ENCODE measurements around the gene TAGLN. TPM values are rescaled to one million over a fixed set of nuclear protein-coding genes. Genes with fewer than 3 reads are reported as not detected.

TAGLN gene
- total and polyA plus RNA-seq, 2 donors (not counting 1 experiment from before 2014, with no cell fraction given) = 17.9 to 51.8 TPM

DNA sequence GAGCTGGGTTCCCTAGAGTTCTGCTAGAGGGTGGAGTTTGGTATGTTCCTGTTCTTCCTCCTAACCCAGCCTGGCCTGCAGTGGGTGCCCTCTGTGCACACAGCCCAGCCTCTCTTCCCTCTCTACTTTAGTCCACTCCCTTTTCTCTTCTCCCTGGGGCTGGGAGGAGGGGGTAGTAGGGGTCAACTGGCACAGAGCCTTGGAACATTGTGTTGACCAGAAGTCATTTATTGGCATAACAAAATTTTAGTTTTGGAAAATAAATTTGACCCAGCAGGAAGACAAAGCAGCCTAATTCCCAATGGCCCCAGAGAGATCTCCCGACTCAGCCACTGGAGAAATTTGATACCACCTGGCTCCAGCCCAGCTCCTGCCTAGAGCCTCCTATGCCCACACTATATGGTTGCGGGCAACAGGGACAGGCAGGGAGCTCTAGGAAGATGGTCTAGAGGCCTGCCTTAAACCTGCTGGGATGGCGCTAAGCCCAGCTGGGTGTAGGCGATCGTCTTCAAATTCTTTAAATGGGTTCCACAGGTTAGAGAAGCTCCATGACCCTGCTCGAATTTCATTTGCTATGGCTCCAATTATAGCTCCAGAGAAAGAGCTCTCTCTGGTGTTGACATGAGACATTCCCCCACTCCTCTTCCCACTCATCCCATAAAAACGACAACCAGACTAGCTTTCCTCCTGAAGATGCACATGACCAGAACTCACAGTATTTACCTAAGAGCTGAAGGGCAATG lies 22.8 kb downstream of the TAGLN start:
- DNase-seq (no peak), ATAC-seq (ENCODE audit: low read depth) (no peak)
- H3K4me1 Mint-ChIP-seq = peaks cover 9% of the 10 kb centered on the region
- Histone ChIP-seq H3K4me2 (replicated peaks; ENCODE audit: low read depth, low read length, poor library complexity, severe bottlenecking) (no peak overlapping the region), H3K4me1 (ENCODE audit: control insufficient read depth in 2 of 2, insufficient read depth in 2 of 2, low read length in 2 of 2) (peaks cover 0 to 6% of the 10 kb centered on the region in 2 donors), H3K9me3 (ENCODE audit: control extremely low read depth in 1 of 3, control insufficient read depth in 2 of 3, insufficient read depth in 1 of 3, low read length in 2 of 3) (no peaks in the 10 kb centered on the region), H4K20me1 (ENCODE audit: control insufficient read depth, insufficient read depth, low read length, poor library complexity, severe bottlenecking) (peaks cover 22% of the 10 kb centered on the region), H3K36me3 (replicated peaks in 1 of 2; ENCODE audit: control extremely low read depth in 1 of 2, control insufficient read depth in 1 of 2, extremely low read depth in 1 of 2, insufficient read depth in 2 of 2, low read length in 1 of 2) (peaks cover 7 to 96% of the 10 kb centered on the region in 2 experiments), H3K27me3 (replicated peaks in 1 of 4; ENCODE audit: control extremely low read depth in 1 of 4, control insufficient read depth in 3 of 4, insufficient read depth in 4 of 4, low read length in 3 of 4) (no peaks in the 10 kb centered on the region), H3K4me3 (ENCODE audit: control extremely low read depth in 1 of 5, extremely low read depth in 1 of 5, insufficient read depth in 1 of 5, low read depth in 2 of 5, low read length in 4 of 5) (no peak overlapping the region), H2AFZ (ENCODE audit: insufficient read depth, low read depth, low read length, poor library complexity, severe bottlenecking) (no peak overlapping the region), H3K79me2 (ENCODE audit: control insufficient read depth, insufficient read depth, low read length) (peaks cover 57% of the 10 kb centered on the region), H3K9ac (ENCODE audit: low read length) (no peak overlapping the region), H3K27ac (ENCODE audit: low read length in 2 of 2) (no peak overlapping the region)
- intact Hi-C loops (cut with micrococcal nuclease) = no loop called here
- ChIA-PET POLR2A (interaction anchor here (1.3 to 1.4 kb wide), 2 partner anchors 22 to 41 kb away, joined by 5 read pairs; no protein-coding TSS in a partner anchor), CTCF (interaction anchor here (0.8 to 19.9 kb wide), 4 partner anchors 8 to 116 kb away, joined by 3 to 309 read pairs (median 6); partner anchors contain the start of gene SIDT2)
- H3K27ac Mint-ChIP-seq = peak overlapping the region; percentile 39
- no peaks in the 10 kb centered on the region for H3K9me3 Mint-ChIP-seq (ENCODE audit: insufficient read depth)
- no peak for TF ChIP-seq EZH2 (IDR thresholded peaks at IDR 0.05; ENCODE audit: borderline replicate concordance, insufficient read depth, low read depth, low read length, poor library complexity, severe bottlenecking)
- TF ChIP-seq, protein P1, sequence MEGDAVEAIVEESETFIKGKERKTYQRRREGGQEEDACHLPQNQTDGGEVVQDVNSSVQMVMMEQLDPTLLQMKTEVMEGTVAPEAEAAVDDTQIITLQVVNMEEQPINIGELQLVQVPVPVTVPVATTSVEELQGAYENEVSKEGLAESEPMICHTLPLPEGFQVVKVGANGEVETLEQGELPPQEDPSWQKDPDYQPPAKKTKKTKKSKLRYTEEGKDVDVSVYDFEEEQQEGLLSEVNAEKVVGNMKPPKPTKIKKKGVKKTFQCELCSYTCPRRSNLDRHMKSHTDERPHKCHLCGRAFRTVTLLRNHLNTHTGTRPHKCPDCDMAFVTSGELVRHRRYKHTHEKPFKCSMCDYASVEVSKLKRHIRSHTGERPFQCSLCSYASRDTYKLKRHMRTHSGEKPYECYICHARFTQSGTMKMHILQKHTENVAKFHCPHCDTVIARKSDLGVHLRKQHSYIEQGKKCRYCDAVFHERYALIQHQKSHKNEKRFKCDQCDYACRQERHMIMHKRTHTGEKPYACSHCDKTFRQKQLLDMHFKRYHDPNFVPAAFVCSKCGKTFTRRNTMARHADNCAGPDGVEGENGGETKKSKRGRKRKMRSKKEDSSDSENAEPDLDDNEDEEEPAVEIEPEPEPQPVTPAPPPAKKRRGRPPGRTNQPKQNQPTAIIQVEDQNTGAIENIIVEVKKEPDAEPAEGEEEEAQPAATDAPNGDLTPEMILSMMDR (IDR thresholded peaks at IDR 0.05) = no peak
- 100% methylated on average over 6 of the region's 7 CpGs for WGBS (ENCODE audit: insufficient coverage)
- H3K4me3 Mint-ChIP-seq = no peak overlapping the region
- H3K27me3 Mint-ChIP-seq = no peaks in the 10 kb centered on the region

Data from B cell (primary cell).